Astrocyte of the spinal cord (primary cell): ENCODE data around the gene CD2BP2.

ENCODE experiments used
- DNase-seq: peaks from one replicate; pipeline ENCODE4 v3.0.0; 2011; ENCODE audit warnings: low read depth, low spot score
- H3K4me3 ChIP-seq: 2 replicates; pipeline ENCODE4 v1.5.1; 2011; ENCODE audit warnings: low read depth, mild to moderate bottlenecking, low read length, moderate library complexity
- CTCF ChIP-seq: IDR thresholded peaks from 2 replicates; pipeline ENCODE4 v1.5.1; 2012; ENCODE audit warnings: low read depth, mild to moderate bottlenecking, low read length, inconsistent platforms
- in situ Hi-C: cut with HindIII; loops from 2 replicates; pipeline ENCODE4 v1.10.0; 2017; ENCODE audit warnings: low sequenced_read_pairs

Gene CD2BP2

DNA sequence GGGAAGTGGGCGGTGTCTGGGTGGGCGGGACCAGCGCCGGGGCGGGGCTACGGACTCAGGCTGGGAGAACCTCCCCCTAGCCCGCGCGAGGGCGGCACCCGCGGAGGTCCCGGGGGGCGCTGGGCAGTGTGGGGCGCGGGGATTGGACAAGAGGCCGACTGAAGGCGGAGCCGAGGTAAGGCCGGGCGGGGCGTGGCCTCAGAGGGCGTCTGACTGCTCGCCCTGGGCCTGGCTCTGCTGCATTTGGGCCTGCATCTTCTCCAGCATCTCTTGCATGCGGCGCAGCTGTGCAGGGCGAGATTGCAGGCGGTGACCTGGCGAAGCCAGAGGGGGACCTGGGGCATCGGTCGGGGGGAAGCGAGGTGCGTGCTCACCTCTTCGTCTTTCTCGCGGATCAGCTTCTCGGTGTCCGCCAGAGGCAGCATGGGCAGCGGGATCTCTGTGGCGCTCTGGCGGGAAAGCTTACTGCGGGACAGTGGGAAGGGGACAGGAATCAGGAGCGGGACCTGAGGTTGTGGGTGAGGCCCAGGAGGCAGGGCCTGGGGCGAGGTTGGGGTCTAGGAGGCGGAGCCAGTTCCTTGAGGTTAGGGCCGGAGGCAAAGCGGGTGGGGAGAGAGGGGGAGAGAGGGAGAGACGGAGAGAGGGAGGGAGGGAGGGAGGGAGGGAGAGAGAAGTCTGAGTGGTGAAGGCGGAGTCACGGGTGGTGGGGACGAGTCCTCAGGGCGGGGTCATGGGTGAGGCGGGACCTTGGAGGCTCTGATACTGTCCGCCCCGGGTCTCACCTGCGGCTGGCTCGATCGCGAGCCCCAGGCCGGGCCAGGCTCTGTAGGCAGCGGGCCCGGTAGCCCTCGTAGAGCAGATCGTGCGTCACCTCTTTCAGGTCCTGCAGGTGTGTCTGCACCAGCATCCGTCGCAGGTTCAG is 23.4 kb upstream of the CD2BP2 start:
- peak overlapping the region; percentile 54 for H3K4me3 ChIP-seq
- in situ Hi-C loops = no loop called here
- peak; percentile 35 for TF ChIP-seq CTCF
- peak; percentile 99 for DNase-seq

DNA sequence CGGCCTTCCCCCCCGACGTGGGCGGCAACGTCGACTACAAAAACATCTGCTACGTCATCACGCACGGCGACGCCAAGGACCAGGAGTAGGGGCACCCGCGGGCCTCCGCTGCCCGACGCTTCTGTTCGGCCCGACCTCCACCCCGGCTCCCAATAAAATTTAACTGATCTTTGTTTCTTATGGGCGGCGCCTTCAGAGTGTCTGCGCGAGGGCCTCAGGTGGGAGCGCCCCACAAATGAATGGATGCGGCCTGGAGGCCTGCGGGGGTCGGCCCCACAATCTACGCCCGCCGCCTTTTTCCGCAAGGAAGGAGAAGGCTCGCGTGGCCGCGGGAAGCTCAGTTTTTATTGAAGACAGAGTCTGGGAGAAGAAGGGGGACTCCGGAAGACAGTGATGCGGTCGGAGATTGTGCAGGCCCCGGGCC is 22.7 kb upstream of the CD2BP2 start:
- TF ChIP-seq CTCF = no peak
- in situ Hi-C loops = no loop called here
- DNase-seq = peak; percentile 86
- H3K4me3 ChIP-seq = peak overlapping the region; percentile 54

GRCh38 chr16:30377050-30377811 is 22.1 kb upstream of the CD2BP2 start:
- in situ Hi-C loops = no loop called here

DNA sequence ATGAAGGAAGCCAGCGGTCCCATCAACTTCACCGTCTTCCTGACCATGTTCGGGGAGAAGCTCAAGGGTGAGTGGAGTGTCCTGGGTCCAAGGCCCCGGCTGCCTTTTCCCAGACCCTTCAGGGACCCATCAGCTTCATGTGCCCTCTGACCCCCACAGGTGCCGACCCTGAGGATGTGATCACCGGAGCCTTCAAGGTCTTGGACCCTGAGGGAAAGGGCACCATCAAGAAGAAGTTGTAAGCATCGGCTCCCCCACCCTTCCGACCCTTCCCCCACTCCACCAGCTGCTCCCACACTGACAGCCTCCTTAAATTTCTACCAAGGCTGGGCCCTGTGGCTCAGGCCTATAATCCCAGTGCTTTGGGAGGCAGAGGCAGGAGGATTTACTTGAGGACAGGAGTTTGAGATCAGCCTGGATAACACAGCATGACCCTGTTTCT is 21.4 kb upstream of the CD2BP2 start:
- in situ Hi-C loops = no loop called here
- no peak overlapping the region for H3K4me3 ChIP-seq
- no peak for DNase-seq
- no peak for TF ChIP-seq CTCF

More at GRCh38 chr16:30377050-30377811, 22.1 kb upstream of the CD2BP2 start:
- peak overlapping the region; percentile 54 for H3K4me3 ChIP-seq
- no peak for TF ChIP-seq CTCF
- no peak for DNase-seq

DNA sequence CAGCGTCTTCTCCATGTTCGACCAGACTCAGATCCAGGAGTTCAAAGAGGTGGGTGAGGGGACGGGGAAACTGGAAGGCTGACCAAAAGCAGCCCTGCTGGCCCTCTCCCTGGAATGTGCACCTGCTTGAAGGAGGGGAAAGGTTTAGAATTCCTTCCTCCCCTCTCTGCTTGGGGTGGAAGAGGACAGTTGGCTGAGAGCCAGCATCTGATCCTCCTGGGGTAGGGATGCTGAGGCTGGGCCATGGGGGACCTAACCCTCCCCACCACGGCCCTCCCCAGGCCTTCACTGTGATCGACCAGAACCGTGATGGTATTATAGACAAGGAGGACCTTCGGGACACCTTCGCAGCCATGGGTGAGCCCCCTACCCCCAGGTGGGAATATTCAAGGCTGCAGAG is 20.8 kb upstream of the CD2BP2 start:
- H3K4me3 ChIP-seq = no peak overlapping the region
- in situ Hi-C loops = no loop called here
- DNase-seq = no peak
- no peak for TF ChIP-seq CTCF

- in situ Hi-C loops = no loop called here
- DNase-seq = no peak
- TF ChIP-seq CTCF = no peak
- no peak within 1 kb of the TSS for H3K4me3 ChIP-seq
Measured at GRCh38 chr16:30374538-30374937, 19.4 kb upstream of the CD2BP2 start, which contains the start of gene MYL11. TSS of gene MYL11 (plus strand) at chr16:30374802. CDS start at chr16:30374858, 56 bp downstream.
